Esophagus muscularis mucosa (tissue), 4 donors: ENCODE data around the gene CHAD. TPM values are rescaled to one million over a fixed set of nuclear protein-coding genes. Genes with fewer than 3 reads are reported as not detected.

Experiments
- DNase-seq: peaks from one replicate; pipeline ENCODE4 v3.0.0-alpha.2; 2017; ENCODE audit errors: extremely low spot score
- H3K27ac ChIP-seq, 4 donors: fragments of 200-600 bp; sonication (generic); replicated peaks in 1 of 4; 1 replicate in 3 of 4; 2 replicates in 1 of 4; pipeline ENCODE4 v1.5.1; 2016 to 2019; ENCODE audit warnings: mild to moderate bottlenecking in 1 of 4
- H3K27me3 ChIP-seq, 4 donors: fragments of 200-600 bp; sonication (generic); one replicate each; pipeline versions ENCODE4 v1.5.1 to v1.6.0; 2016 to 2019
- H3K36me3 ChIP-seq, 4 donors: fragments of 200-600 bp; sonication (generic); one replicate each; pipeline ENCODE4 v1.5.1; 2016 to 2019
- H3K4me1 ChIP-seq, 4 donors: fragments of 200-600 bp; sonication (generic); one replicate each; pipeline ENCODE4 v1.5.1; 2016 to 2019
- H3K4me3 ChIP-seq, 4 donors: fragments of 200-600 bp; sonication (generic); 1 replicate in 2 of 4; 2 replicates in 2 of 4; pipeline ENCODE4 v1.5.1; 2016 to 2019; ENCODE audit warnings: mild to moderate bottlenecking in 4 of 4, moderate library complexity in 1 of 4
- H3K9me3 ChIP-seq, 4 donors: fragments of 200-600 bp; sonication (generic); 1 replicate in 3 of 4; 2 replicates in 1 of 4; pipeline ENCODE4 v1.5.1; 2016 to 2019
- EP300 ChIP-seq: sonication (generic); formaldehyde crosslinking; IDR thresholded peaks from one replicate; pipeline ENCODE4 v1.6.1; 2017; ENCODE audit warnings: antibody characterized with exemption
- POLR2A ChIP-seq: fragments of 450-650 bp; IDR thresholded peaks from one replicate; pipeline ENCODE4 v1.6.1; 2017; ENCODE audit warnings: antibody characterized with exemption, moderate library complexity, mild to moderate bottlenecking, low read depth
- POLR2AphosphoS5 ChIP-seq, 2 donors: sonication (generic); formaldehyde crosslinking; IDR thresholded peaks; one replicate each; pipeline ENCODE4 v1.6.1; 2017; ENCODE audit warnings: antibody characterized with exemption in 2 of 2
- WGBS: methylation state at CpG from one replicate; pipeline ENCODE4 v1.1.5; 2018; 5-methylcytosine and 5-hydroxymethylcytosine counted together
- intact Hi-C: fragments of 100-400 bp; cut with DNase I; formaldehyde crosslinking; loops from one replicate; pipeline ENCODE4 v1.15.1; 2023
- total RNA-seq, 4 donors: library from RNA; depleted of rRNA; stranded (reverse); fragments of >200 nt; gene quantifications; one replicate each; pipeline versions ENCODE4 v1.1.0 to v1.2.1, GENCODE V29; 2016
- TF ChIP-seq, protein P1 (sequence below), 3 experiments: fragments of 200-600 bp in 2 of 3; fragments of 450-650 bp in 1 of 3; sonication (generic) in 2 of 3; IDR thresholded peaks; one replicate each; pipeline ENCODE4 v1.5.1; 2017 to 2019; ENCODE audit warnings: antibody characterized with exemption in 3 of 3, mild to moderate bottlenecking in 2 of 3, moderate library complexity in 1 of 3

Gene CHAD
- total RNA-seq, 4 donors from 2014 or later = not detected

DNA sequence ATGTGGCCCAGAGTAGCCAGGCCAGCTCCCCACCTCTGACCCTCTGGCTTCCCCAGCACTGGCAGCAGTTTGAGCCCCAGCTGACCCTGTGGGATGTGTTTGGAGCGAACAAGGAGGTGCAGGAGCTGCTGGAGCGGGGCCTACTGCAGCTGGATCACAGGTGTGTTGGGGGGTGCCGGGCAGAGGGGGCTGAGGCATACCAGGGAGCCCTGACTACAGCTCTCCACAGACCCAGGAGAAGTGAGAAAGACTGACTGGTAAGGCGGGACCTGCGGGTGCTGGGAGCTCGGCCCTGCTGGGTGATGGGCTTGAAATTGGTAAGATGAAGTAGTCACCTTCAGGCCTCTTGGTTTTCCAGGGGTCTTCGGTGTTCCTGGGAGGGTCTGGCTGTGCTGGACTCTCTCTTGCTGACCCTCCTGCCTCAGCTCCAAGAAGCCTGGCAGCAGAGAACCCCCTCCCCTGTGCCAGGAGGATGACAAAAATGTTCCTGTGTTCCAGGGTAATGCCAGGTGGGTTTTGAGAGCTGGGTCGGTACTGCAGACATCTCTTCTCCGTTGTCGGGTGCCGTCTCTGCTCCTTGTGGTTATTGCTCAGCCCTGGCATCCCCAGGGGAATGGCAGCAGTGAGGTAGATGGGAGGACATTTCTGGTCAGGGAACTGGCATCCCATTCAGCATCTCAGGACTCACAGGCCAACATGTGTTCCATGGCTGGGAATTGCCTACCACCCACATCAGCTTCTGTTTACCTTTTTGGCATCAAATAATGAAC is 15.9 kb upstream of the CHAD start:
- no peaks in the 10 kb centered on the region for H3K9me3 ChIP-seq
- peaks cover 12 to 59% (median 47%) of the 10 kb centered on the region in 4 donors for H3K36me3 ChIP-seq
- 92% methylated on average over 10 of the region's 11 CpGs for WGBS
- H3K4me3 ChIP-seq = no peak overlapping the region
- DNase-seq = no peak
- no peaks in the 10 kb centered on the region for H3K27me3 ChIP-seq
- TF ChIP-seq EP300 (no peak), POLR2AphosphoS5 (IDR thresholded peaks at IDR 0.05) (no peak), POLR2A (no peak)
- TF ChIP-seq, protein P1, sequence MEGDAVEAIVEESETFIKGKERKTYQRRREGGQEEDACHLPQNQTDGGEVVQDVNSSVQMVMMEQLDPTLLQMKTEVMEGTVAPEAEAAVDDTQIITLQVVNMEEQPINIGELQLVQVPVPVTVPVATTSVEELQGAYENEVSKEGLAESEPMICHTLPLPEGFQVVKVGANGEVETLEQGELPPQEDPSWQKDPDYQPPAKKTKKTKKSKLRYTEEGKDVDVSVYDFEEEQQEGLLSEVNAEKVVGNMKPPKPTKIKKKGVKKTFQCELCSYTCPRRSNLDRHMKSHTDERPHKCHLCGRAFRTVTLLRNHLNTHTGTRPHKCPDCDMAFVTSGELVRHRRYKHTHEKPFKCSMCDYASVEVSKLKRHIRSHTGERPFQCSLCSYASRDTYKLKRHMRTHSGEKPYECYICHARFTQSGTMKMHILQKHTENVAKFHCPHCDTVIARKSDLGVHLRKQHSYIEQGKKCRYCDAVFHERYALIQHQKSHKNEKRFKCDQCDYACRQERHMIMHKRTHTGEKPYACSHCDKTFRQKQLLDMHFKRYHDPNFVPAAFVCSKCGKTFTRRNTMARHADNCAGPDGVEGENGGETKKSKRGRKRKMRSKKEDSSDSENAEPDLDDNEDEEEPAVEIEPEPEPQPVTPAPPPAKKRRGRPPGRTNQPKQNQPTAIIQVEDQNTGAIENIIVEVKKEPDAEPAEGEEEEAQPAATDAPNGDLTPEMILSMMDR (IDR thresholded peaks at IDR 0.05) = no peak
- peaks cover 24 to 31% (median 28%) of the 10 kb centered on the region in 4 donors for H3K4me1 ChIP-seq
- intact Hi-C loops = loop anchor here (5.0 to 10.0 kb wide), 3 partner anchors 148 to 360 kb away; partner anchors contain the start of gene ABCC3
- no peak overlapping the region for H3K27ac ChIP-seq

DNA sequence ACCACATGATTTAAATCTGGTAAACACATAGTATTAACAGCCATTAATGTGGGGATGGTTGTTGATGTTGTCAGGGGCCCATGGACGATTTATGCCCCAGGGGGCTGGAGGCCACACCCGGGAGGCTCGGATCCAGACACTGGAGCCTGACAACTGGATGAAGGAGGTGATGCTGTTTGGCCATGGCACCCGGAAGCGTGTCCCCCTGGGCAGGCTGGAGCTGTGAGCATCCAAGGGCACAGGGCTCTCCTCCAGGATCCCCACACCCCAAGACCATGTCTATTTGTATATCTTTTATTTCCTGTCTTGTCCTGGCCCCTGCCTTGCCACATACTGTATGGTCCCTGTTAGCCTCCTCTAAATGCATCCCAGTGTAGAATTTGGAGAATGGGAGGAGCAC is 14.6 kb upstream of the CHAD start:
- 76% methylated on average over 5 of the region's 5 CpGs for WGBS
- intact Hi-C loops = loop anchor here (5.0 to 10.0 kb wide), 3 partner anchors 149 to 362 kb away; partner anchors contain the start of gene ABCC3
- Histone ChIP-seq H3K36me3 (peaks cover 12 to 59% (median 47%) of the 10 kb centered on the region in 4 donors), H3K9me3 (no peaks in the 10 kb centered on the region), H3K27me3 (no peaks in the 10 kb centered on the region), H3K4me1 (peaks cover 31 to 37% (median 33%) of the 10 kb centered on the region in 4 donors), H3K4me3 (no peak overlapping the region), H3K27ac (peak overlapping the region; percentile 79 to 82 (median 81))
- TF ChIP-seq POLR2A (no peak), POLR2AphosphoS5 (IDR thresholded peaks at IDR 0.05) (no peak), EP300 (no peak)
- TF ChIP-seq, protein P1 (IDR thresholded peaks at IDR 0.05) = no peak
- no peak for DNase-seq

DNA sequence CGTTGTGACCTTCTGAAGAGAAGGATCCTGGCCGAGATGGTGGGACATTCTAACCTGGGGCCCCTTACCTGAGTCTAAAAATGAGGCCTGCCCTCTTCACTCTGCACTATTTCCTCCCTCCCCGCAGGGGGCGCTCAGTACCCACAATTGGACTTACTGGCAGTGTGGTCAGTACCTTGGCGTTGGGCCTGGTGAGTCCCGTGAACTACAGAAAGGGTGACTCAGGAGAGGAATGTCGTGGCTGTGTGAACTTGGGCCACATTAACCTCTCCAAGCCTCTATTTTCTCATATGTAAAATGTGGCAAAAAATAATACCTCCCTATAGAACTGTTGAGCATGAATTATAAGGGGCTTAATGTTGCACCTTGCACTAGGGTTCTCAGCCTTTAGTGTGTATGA is 13.8 kb upstream of the CHAD start:
- intact Hi-C loops = loop anchor here (5.0 to 10.0 kb wide), 3 partner anchors 150 to 362 kb away; partner anchors contain the start of gene ABCC3
- no peak overlapping the region for H3K4me3 ChIP-seq
- peaks cover 35 to 42% (median 37%) of the 10 kb centered on the region in 4 donors for H3K4me1 ChIP-seq
- TF ChIP-seq EP300 = no peak
- TF ChIP-seq, protein P1 (IDR thresholded peaks at IDR 0.05) = peak; percentile 89 to 97 (median 93)
- peak; percentile 88 to 95 for TF ChIP-seq POLR2AphosphoS5 (IDR thresholded peaks at IDR 0.05)
- H3K27me3 ChIP-seq = peaks cover 0 to under 1% (median 0%) of the 10 kb centered on the region in 4 donors
- peak; percentile 98 for DNase-seq
- peaks cover 12 to 54% (median 46%) of the 10 kb centered on the region in 4 donors for H3K36me3 ChIP-seq
- 12% methylated on average over 7 of the region's 7 CpGs for WGBS
- H3K9me3 ChIP-seq = no peaks in the 10 kb centered on the region
- peak overlapping the region; percentile 79 to 82 (median 81) for H3K27ac ChIP-seq

DNA sequence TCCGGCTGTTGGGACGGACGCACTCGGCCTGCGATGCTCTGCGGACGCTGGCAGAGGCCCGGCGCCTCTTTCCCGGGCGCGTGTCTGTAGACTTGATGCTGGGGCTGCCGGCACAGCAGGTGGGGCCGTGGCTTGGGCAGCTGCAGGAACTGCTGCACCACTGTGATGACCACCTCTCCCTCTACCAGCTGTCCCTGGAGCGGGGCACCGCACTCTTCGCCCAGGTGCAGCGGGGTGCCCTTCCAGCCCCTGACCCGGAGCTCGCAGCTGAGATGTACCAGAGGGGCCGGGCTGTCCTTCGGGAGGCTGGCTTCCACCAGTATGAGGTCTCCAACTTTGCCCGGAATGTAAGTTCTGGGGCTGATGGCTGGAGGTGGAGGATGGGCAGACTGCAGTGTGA is 13.4 kb upstream of the CHAD start:
- no peak for DNase-seq
- 91% methylated on average over 7 of the region's 23 CpGs for WGBS
- Histone ChIP-seq H3K27me3 (peaks cover 0 to 5% (median 2%) of the 10 kb centered on the region in 4 donors), H3K4me1 (peaks cover 35 to 42% (median 37%) of the 10 kb centered on the region in 4 donors), H3K36me3 (peaks cover 12 to 50% (median 43%) of the 10 kb centered on the region in 4 donors), H3K4me3 (no peak overlapping the region), H3K9me3 (no peaks in the 10 kb centered on the region), H3K27ac (peak overlapping the region; percentile 60 to 82 (median 80))
- TF ChIP-seq EP300 = no peak
- TF ChIP-seq, protein P1 (IDR thresholded peaks at IDR 0.05) = no peak
- TF ChIP-seq POLR2AphosphoS5 (IDR thresholded peaks at IDR 0.05) = no peak
- no peak for TF ChIP-seq POLR2A
- intact Hi-C loops = loop anchor here (5.0 to 10.0 kb wide), 3 partner anchors 150 to 363 kb away; partner anchors contain the start of gene ABCC3
